GM12872 (cell line): Measurements from ENCODE around the gene TDRD12.

ENCODE experiments used
- CTCF ChIP-seq: IDR thresholded peaks from 3 replicates; pipeline ENCODE4 v1.5.1; 2011; ENCODE audit warnings: low read depth, mild to moderate bottlenecking, low read length, moderate library complexity; ENCODE audit not compliant: insufficient read depth

Gene TDRD12

GRCh38 chr19:32824916-32825608, 105.5 kb downstream of the TDRD12 start:
- no peak for TF ChIP-seq CTCF

GRCh38 chr19:32828139-32828538, 108.6 kb downstream of the TDRD12 start:
- TF ChIP-seq CTCF = no peak

- TF ChIP-seq CTCF = no peak
These were observed 109.2 kb downstream of the TDRD12 start for GRCh38 chr19:32828643-32829344.

- no peak for TF ChIP-seq CTCF
These were observed 109.9 kb downstream of the TDRD12 start for GRCh38 chr19:32829345-32829896.

GRCh38 chr19:32830231-32831014, 110.9 kb downstream of the TDRD12 start:
- TF ChIP-seq CTCF = no peak

- TF ChIP-seq CTCF = no peak
These were observed 112.0 kb downstream of the TDRD12 start for GRCh38 chr19:32831611-32832010.

GRCh38 chr19:32837531-32837930, 118.0 kb downstream of the TDRD12 start:
- no peak for TF ChIP-seq CTCF
